Measurements from ENCODE around the gene GATA3. TPM values are rescaled to one million over a fixed set of nuclear protein-coding genes. Genes with fewer than 3 reads are reported as not detected.
A peak's percentile ranks its signal among the peaks of the same experiment; 100 is the strongest.

Gene GATA3
- total RNA-seq, 3 donors from 2014 or later (not counting 1 experiment from before 2014, with no cell fraction given), result 50.3 to 92.2 (median 68.8) TPM

DNA sequence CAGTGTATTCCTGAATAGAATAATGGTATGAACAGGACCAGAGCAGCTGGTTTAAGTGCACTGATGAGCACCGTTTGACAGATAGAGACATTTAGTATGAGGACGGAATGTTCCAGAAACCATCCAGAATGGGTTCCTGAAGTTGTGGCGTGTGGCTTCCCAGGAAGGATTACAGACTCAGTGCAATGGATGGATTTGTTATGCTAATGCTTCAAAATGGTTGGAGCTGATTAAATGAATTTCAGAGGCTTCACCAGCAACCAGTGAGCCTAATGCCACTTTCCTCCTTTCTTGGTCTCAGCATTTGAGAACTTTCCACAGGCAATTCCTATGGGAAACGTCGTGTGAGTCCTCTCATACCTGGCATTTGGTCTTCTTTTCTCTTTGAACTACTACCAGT lies 9.9 kb downstream of the GATA3 start:
- peaks cover 76 to 90% of the 10 kb centered on the region in 2 donors for H3K4me1 Mint-ChIP-seq
- H3K4me3 Mint-ChIP-seq, result peak overlapping the region; percentile 66
- Histone ChIP-seq H3K27ac (ENCODE audit: low read length) (no peak overlapping the region), H3K36me3 (ENCODE audit: control insufficient read depth, insufficient read depth, low read length) (peaks cover 53% of the 10 kb centered on the region), H3K9me3 (ENCODE audit: control insufficient read depth, insufficient read depth, low read length) (no peaks in the 10 kb centered on the region), H3K4me1 (ENCODE audit: control insufficient read depth, insufficient read depth, low read length) (peaks cover 68% of the 10 kb centered on the region), H3K27me3 (ENCODE audit: control insufficient read depth, insufficient read depth, low read length) (no peaks in the 10 kb centered on the region), H3K4me3 (ENCODE audit: low read length) (no peak overlapping the region)
- H3K36me3 Mint-ChIP-seq, result peaks cover 30% of the 10 kb centered on the region
- DNase-seq (no peak), ATAC-seq (no peak)
- TF ChIP-seq, protein P1, sequence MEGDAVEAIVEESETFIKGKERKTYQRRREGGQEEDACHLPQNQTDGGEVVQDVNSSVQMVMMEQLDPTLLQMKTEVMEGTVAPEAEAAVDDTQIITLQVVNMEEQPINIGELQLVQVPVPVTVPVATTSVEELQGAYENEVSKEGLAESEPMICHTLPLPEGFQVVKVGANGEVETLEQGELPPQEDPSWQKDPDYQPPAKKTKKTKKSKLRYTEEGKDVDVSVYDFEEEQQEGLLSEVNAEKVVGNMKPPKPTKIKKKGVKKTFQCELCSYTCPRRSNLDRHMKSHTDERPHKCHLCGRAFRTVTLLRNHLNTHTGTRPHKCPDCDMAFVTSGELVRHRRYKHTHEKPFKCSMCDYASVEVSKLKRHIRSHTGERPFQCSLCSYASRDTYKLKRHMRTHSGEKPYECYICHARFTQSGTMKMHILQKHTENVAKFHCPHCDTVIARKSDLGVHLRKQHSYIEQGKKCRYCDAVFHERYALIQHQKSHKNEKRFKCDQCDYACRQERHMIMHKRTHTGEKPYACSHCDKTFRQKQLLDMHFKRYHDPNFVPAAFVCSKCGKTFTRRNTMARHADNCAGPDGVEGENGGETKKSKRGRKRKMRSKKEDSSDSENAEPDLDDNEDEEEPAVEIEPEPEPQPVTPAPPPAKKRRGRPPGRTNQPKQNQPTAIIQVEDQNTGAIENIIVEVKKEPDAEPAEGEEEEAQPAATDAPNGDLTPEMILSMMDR (IDR thresholded peaks at IDR 0.05), result no peak
- WGBS (ENCODE audit: insufficient coverage), result 75% methylated on average over 5 of the region's 5 CpGs
- no peaks in the 10 kb centered on the region for H3K27me3 Mint-ChIP-seq (ENCODE audit: low read depth in 2 of 2)
- intact Hi-C loops (cut with micrococcal nuclease), result no loop called here
- no peaks in the 10 kb centered on the region for H3K9me3 Mint-ChIP-seq
- peak overlapping the region; percentile 86 to 98 for H3K27ac Mint-ChIP-seq

DNA sequence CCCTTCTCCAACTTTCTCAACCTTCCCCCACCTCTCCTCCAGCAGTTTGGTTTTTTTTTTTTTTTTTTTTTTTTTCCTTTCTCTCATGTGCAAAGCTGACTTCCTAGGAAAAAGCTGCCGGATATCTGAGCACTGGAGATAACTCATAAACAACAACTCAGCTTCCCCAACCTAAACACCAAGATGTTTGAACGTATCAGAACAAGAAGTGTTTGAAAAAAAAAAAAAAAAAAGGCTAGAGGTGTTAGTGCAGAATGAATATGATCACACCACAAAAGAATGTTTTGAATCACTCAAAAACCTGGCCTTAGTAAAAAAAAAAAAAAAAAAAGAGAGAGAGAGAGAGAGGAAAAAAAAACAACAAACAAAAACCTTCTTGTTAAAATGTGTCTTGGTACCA lies 11.2 kb downstream of the GATA3 start:
- Histone ChIP-seq H3K4me3 (ENCODE audit: low read length) (no peak overlapping the region), H3K27me3 (ENCODE audit: control insufficient read depth, insufficient read depth, low read length) (no peaks in the 10 kb centered on the region), H3K4me1 (ENCODE audit: control insufficient read depth, insufficient read depth, low read length) (peaks cover 61% of the 10 kb centered on the region), H3K9me3 (ENCODE audit: control insufficient read depth, insufficient read depth, low read length) (no peaks in the 10 kb centered on the region), H3K27ac (ENCODE audit: low read length) (no peak overlapping the region), H3K36me3 (ENCODE audit: control insufficient read depth, insufficient read depth, low read length) (peaks cover 64% of the 10 kb centered on the region)
- no peaks in the 10 kb centered on the region for H3K9me3 Mint-ChIP-seq
- no peaks in the 10 kb centered on the region for H3K27me3 Mint-ChIP-seq (ENCODE audit: low read depth in 2 of 2)
- DNase-seq (no peak), ATAC-seq (no peak)
- peak overlapping the region; percentile 53 to 98 for H3K27ac Mint-ChIP-seq
- H3K36me3 Mint-ChIP-seq, result peaks cover 41% of the 10 kb centered on the region
- intact Hi-C loops (cut with micrococcal nuclease), result no loop called here
- TF ChIP-seq, protein P1 (IDR thresholded peaks at IDR 0.05), result no peak
- H3K4me1 Mint-ChIP-seq, result peaks cover 69 to 84% of the 10 kb centered on the region in 2 donors
- peak overlapping the region; percentile 71 for H3K4me3 Mint-ChIP-seq
- WGBS (ENCODE audit: insufficient coverage), result no CpG with 5 or more reads among the region's 2 CpGs

DNA sequence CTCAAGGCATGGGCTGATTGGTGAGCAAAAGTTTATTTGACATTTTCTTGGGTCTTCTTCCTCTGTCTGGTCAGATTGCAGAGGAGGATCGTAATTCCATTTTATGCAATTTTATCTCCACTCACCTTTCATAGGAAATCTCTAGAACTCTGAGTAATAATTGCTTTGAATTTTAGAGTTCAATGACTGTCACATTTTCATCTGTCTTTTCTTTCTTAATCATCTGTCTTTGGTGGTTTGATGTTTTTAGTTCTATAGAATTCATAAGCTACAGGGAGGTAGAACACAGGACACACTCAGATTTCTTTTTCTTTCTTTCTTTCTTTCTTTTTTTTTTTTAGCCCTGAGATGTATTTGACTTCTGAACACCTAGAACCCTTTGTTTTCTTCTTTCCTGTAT lies 11.6 kb downstream of the GATA3 start:
- Mint-ChIP-seq H3K27ac (peak overlapping the region; percentile 53 to 98), H3K27me3 (ENCODE audit: low read depth in 2 of 2) (no peaks in the 10 kb centered on the region), H3K36me3 (peaks cover 46% of the 10 kb centered on the region), H3K4me3 (peak overlapping the region; percentile 71), H3K4me1 (peaks cover 69 to 84% of the 10 kb centered on the region in 2 donors), H3K9me3 (no peaks in the 10 kb centered on the region)
- DNase-seq (no peak), ATAC-seq (no peak)
- Histone ChIP-seq H3K36me3 (ENCODE audit: control insufficient read depth, insufficient read depth, low read length) (peaks cover 69% of the 10 kb centered on the region), H3K27me3 (ENCODE audit: control insufficient read depth, insufficient read depth, low read length) (no peaks in the 10 kb centered on the region), H3K27ac (ENCODE audit: low read length) (no peak overlapping the region), H3K4me1 (ENCODE audit: control insufficient read depth, insufficient read depth, low read length) (peaks cover 57% of the 10 kb centered on the region), H3K4me3 (ENCODE audit: low read length) (no peak overlapping the region), H3K9me3 (ENCODE audit: control insufficient read depth, insufficient read depth, low read length) (no peaks in the 10 kb centered on the region)
- intact Hi-C loops (cut with micrococcal nuclease), result no loop called here
- TF ChIP-seq, protein P1 (IDR thresholded peaks at IDR 0.05), result no peak
- WGBS (ENCODE audit: insufficient coverage), result no CpG with 5 or more reads among the region's 1 CpG

DNA sequence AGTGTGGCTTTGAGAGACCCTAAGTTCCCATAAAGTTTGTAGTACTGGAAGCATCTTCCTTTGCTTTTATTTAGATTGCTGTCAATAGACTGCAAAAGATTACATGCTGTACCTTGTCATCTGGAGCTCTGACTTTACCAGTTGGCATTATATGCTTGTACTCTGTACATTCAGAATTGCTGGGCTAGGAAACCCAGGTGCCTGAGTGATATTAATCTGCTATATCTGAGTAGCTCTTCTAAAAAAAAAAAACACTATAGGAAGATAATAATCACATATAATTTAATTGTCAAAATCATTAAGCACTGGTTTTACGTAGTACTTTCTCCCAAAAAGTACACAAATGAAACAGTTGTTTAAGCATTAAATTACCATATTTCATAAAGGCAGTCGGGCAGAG lies 12.3 kb downstream of the GATA3 start:
- H3K9me3 Mint-ChIP-seq, result no peaks in the 10 kb centered on the region
- intact Hi-C loops (cut with micrococcal nuclease), result no loop called here
- TF ChIP-seq, protein P1 (IDR thresholded peaks at IDR 0.05), result no peak
- 91% methylated on average over 2 of the region's 2 CpGs for WGBS (ENCODE audit: insufficient coverage)
- Histone ChIP-seq H3K27ac (ENCODE audit: low read length) (no peak overlapping the region), H3K9me3 (ENCODE audit: control insufficient read depth, insufficient read depth, low read length) (no peaks in the 10 kb centered on the region), H3K36me3 (ENCODE audit: control insufficient read depth, insufficient read depth, low read length) (peaks cover 76% of the 10 kb centered on the region), H3K4me3 (ENCODE audit: low read length) (no peak overlapping the region), H3K27me3 (ENCODE audit: control insufficient read depth, insufficient read depth, low read length) (no peaks in the 10 kb centered on the region), H3K4me1 (ENCODE audit: control insufficient read depth, insufficient read depth, low read length) (peaks cover 50% of the 10 kb centered on the region)
- no peaks in the 10 kb centered on the region for H3K27me3 Mint-ChIP-seq (ENCODE audit: low read depth in 2 of 2)
- H3K4me1 Mint-ChIP-seq, result peaks cover 69 to 83% of the 10 kb centered on the region in 2 donors
- no peak overlapping the region for H3K4me3 Mint-ChIP-seq
- peaks cover 50% of the 10 kb centered on the region for H3K36me3 Mint-ChIP-seq
- ATAC-seq, result no peak
- peak overlapping the region; percentile 53 to 98 for H3K27ac Mint-ChIP-seq
- DNase-seq, result no peak

All from natural killer cell (primary cell).